ENCODE results near the gene CORO1C.

DNA sequence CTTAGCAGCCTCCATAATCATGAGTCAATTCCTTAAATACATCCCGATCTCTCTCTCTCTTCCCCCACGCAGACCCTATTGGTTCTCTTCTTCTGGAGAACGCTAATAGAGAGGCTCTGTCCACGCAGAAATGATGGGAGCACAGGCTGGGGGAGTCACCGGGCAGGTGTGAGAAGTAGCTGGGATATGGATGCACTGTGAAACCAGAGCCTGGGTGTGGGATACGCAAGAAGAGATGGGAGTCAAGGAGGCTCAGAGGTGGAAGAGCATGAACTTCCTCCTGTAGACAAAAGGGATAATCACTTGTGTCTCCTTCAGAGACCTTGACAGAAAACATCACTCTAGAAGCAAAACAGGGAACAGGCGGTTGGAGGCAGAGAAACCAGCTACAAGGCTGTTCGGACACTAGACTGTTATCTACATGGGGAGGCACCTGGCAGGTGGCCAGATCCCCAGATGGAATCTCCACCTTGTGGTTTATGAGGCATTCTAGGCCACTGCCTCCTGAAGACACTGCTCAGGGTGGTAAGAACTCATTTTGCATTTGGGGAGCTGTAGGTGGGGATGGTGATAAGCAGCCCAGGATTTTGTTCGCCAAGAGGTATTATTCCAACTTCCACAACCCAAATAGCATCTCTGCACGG is 90.4 kb downstream of the CORO1C start:
- TF ChIP-seq POLR2A (IDR thresholded peaks at IDR 0.05; ENCODE audit: low read depth) (no peak), CTCF (IDR thresholded peaks at IDR 0.05) (no peak), POLR2AphosphoS5 (IDR thresholded peaks at IDR 0.05) (peak in 1 of 2 donors; percentile 22), EP300 (IDR thresholded peaks at IDR 0.05) (no peak)
